HepG2 (cell line): ENCODE results near the gene STAG3. TPM values are rescaled to one million over a fixed set of nuclear protein-coding genes. Genes with fewer than 3 reads are reported as not detected.

ENCODE experiments used
- ATAC-seq: fragments of 200-7000 bp; cut with Tn5 transposase; 3 replicates; pipeline ENCODE4 v1.9.1; 2020; ENCODE audit warnings: mild to moderate bottlenecking, moderate library complexity
- BruUV-seq: library from RNA; stranded (reverse); fragments of 400-500 nt; replicated peaks from 2 replicates; lab custom pipeline; 2021; lab: Mats Ljungman, UMichigan
- CTCF ChIA-PET: fragments of 300-600 bp; formaldehyde crosslinking; extraction: SDS; loops from one replicate; lab custom pipeline; 2021; ENCODE audit warnings: low total read pairs, inconsistent platforms, low intra/inter-chr PET ratio; lab: Yijun Ruan, JAX
- POLR2A ChIA-PET: fragments of 350-600 bp; sonication (Branson Sonifier 250); formaldehyde crosslinking; loops from one replicate; lab custom pipeline; 2020; ENCODE audit warnings: antibody characterized with exemption, inconsistent platforms; lab: Yijun Ruan, JAX
- DNase-seq: peaks from one replicate; pipeline ENCODE4 v3.0.0-alpha.2; 2015; ENCODE audit warnings: low spot score
- FAIRE-seq: peaks from 3 replicates; lab custom pipeline; 2011; peaks lifted over from hg19 to GRCh38; lab: Jason Lieb, UNC
- H2AFZ ChIP-seq: one replicate; pipeline ENCODE4 v1.6.1; 2011; ENCODE audit warnings: low read length, inconsistent platforms
- H3K27ac ChIP-seq: fragments of 300-600 bp; 3 replicates; pipeline ENCODE4 v1.8.0; 2011; ENCODE audit warnings: mixed run types, mild to moderate bottlenecking, mixed read lengths, low read length, inconsistent platforms; ENCODE audit not compliant: insufficient read depth; ENCODE audit errors: extremely low read length
- H3K27me3 ChIP-seq, 2 experiments: fragments of 200-600 bp in 1 of 2; 2 replicates in 1 of 2; 3 replicates in 1 of 2; pipeline versions ENCODE4 v1.6.0 to v1.8.0; 2011; ENCODE audit warnings: low read length in 2 of 2, mild to moderate bottlenecking in 2 of 2, moderate library complexity in 2 of 2, inconsistent platforms in 1 of 2; ENCODE audit not compliant: insufficient read depth in 2 of 2, control insufficient read depth in 1 of 2
- H3K36me3 ChIP-seq, 2 experiments: fragments of 200-600 bp in 1 of 2; replicated peaks in 1 of 2; 2 replicates in 1 of 2; 3 replicates in 1 of 2; pipeline versions ENCODE4 v1.5.1 to v1.8.0; 2011; ENCODE audit warnings: low read length in 2 of 2, inconsistent platforms in 1 of 2; ENCODE audit not compliant: insufficient read depth in 2 of 2, control insufficient read depth in 1 of 2
- H3K4me1 ChIP-seq: 2 replicates; pipeline ENCODE4 v1.5.1; 2012; ENCODE audit warnings: low read length, inconsistent platforms; ENCODE audit not compliant: insufficient read depth
- H3K4me2 ChIP-seq: 2 replicates; pipeline ENCODE4 v1.6.0; 2011; ENCODE audit warnings: low read depth, low read length, inconsistent platforms
- H3K4me3 ChIP-seq, 3 experiments: fragments of 200-600 bp in 1 of 3; sonication (generic), shearing (Covaris generic) in 1 of 3; replicated peaks in 1 of 3; 2 replicates each; pipeline ENCODE4 v1.5.1; 2011 to 2016; ENCODE audit warnings: low read length in 3 of 3, inconsistent platforms in 2 of 3, low read depth in 2 of 3, mild to moderate bottlenecking in 2 of 3, control low read depth in 1 of 3, mixed read lengths in 1 of 3; ENCODE audit not compliant: insufficient read depth in 1 of 3
- H3K79me2 ChIP-seq: one replicate; pipeline ENCODE4 v1.6.1; 2011; ENCODE audit warnings: low read length, inconsistent platforms; ENCODE audit not compliant: insufficient read depth
- H3K9ac ChIP-seq: 2 replicates; pipeline ENCODE4 v1.6.0; 2011; ENCODE audit warnings: mild to moderate bottlenecking, low read depth, low read length, inconsistent platforms; ENCODE audit not compliant: insufficient read depth
- H3K9me3 ChIP-seq: 2 replicates; pipeline ENCODE4 v1.5.1; 2012; ENCODE audit warnings: mild to moderate bottlenecking, low read length
- H4K20me1 ChIP-seq: 2 replicates; pipeline ENCODE4 v1.6.0; 2011; ENCODE audit warnings: inconsistent platforms, mild to moderate bottlenecking, low read length, moderate library complexity; ENCODE audit not compliant: insufficient read depth
- ATF7 ChIP-seq, 2 experiments: fragments of 450-650 bp in 1 of 2; sonication (generic) in 1 of 2; formaldehyde crosslinking in 1 of 2; IDR thresholded peaks; 2 replicates each; pipeline versions ENCODE4 v1.4.0 to v1.6.1; 2016 to 2020; ENCODE audit warnings: antibody characterized with exemption in 1 of 2, mild to moderate bottlenecking in 1 of 2, missing genetic modification reagents in 1 of 2
- BCL6 ChIP-seq: IDR thresholded peaks from 2 replicates; pipeline ENCODE4 v1.6.1; 2016; ENCODE audit warnings: missing genetic modification reagents, missing compliant biosample characterization
- CEBPB ChIP-seq: IDR thresholded peaks from 2 replicates; pipeline ENCODE4 v1.6.1; 2011; ENCODE audit warnings: low read depth, low read length, improper control_type of control experiment, borderline replicate concordance
- CEBPG ChIP-seq: IDR thresholded peaks from 2 replicates; pipeline ENCODE4 v1.6.1; 2016
- ETV6 ChIP-seq: sonication (generic); formaldehyde crosslinking; conservative IDR thresholded peaks from 2 replicates; pipeline ENCODE4 v1.4.0; 2020; ENCODE audit warnings: missing genetic modification reagents
- LCORL ChIP-seq, 2 experiments: fragments of 450-650 bp in 1 of 2; sonication (generic) in 1 of 2; formaldehyde crosslinking in 1 of 2; IDR thresholded peaks; 2 replicates each; pipeline versions ENCODE4 v1.5.0 to v1.6.1; 2017 to 2020; ENCODE audit warnings: antibody characterized with exemption in 1 of 2, missing genetic modification reagents in 1 of 2
- MAF1 ChIP-seq: sonication (generic); formaldehyde crosslinking; IDR thresholded peaks from 2 replicates; pipeline ENCODE4 v1.5.0; 2020; ENCODE audit warnings: missing genetic modification reagents, borderline replicate concordance
- RBFOX2 ChIP-seq: fragments of 200-400 bp; formaldehyde crosslinking; IDR thresholded peaks from 2 replicates; pipeline ENCODE4 v1.6.1; 2017; ENCODE audit warnings: low read depth, mild to moderate bottlenecking, low read length
- SRF ChIP-seq: IDR thresholded peaks from 2 replicates; pipeline ENCODE4 v1.6.1; 2011; ENCODE audit warnings: mild to moderate bottlenecking, low read depth, low read length, moderate library complexity
- YEATS2 ChIP-seq: sonication (generic); formaldehyde crosslinking; IDR thresholded peaks from 2 replicates; pipeline ENCODE4 v1.4.0; 2020; ENCODE audit warnings: missing genetic modification reagents, borderline replicate concordance
- ZNF143 ChIP-seq: sonication (generic); formaldehyde crosslinking; IDR thresholded peaks from 2 replicates; pipeline ENCODE4 v1.4.0; 2020; ENCODE audit warnings: missing genetic modification reagents
- ZNF280B ChIP-seq: sonication (generic); formaldehyde crosslinking; IDR thresholded peaks from 2 replicates; pipeline ENCODE4 v1.5.0; 2020; ENCODE audit warnings: missing genetic modification reagents, mild to moderate bottlenecking, borderline replicate concordance
- ZNF282 ChIP-seq: fragments of 450-650 bp; IDR thresholded peaks from 2 replicates; pipeline ENCODE4 v1.6.1; 2018; ENCODE audit not compliant: partially characterized antibody
- ZNF460 ChIP-seq: sonication (generic); formaldehyde crosslinking; IDR thresholded peaks from 2 replicates; pipeline ENCODE4 v1.5.1; 2020; ENCODE audit warnings: missing genetic modification reagents, mild to moderate bottlenecking, borderline replicate concordance
- ZNF619 ChIP-seq: sonication (generic); formaldehyde crosslinking; IDR thresholded peaks from 2 replicates; pipeline ENCODE4 v1.4.0; 2020; ENCODE audit warnings: mild to moderate bottlenecking, missing genetic modification reagents
- WGBS: methylation state at CpG from one replicate; pipeline ENCODE4 v1.1.6; 2017; ENCODE audit warnings: low lambda C conversion rate; 5-methylcytosine and 5-hydroxymethylcytosine counted together
- in situ Hi-C: cut with HindIII; loops from 2 replicates; pipeline ENCODE4 v1.10.0; 2017; ENCODE audit warnings: low pct_unique_long_range_greater_than_20kb; ENCODE audit not compliant: extremely low pct_ligation_motif_present
- intact Hi-C: fragments of 100-400 bp; cut with micrococcal nuclease; formaldehyde crosslinking; loops from one replicate; pipeline ENCODE4 v1.10.0; 2022; ENCODE audit not compliant: unreplicated experiment
- polyA plus RNA-seq, 8 experiments: library from polyadenylated mRNA; depleted of rRNA in 3 of 8; stranded (reverse) in 7 of 8; unstranded in 1 of 8; fragments of >200 nt; fragmentation: Illumina TruSeq in 4 of 8; extraction: Trizol in 4 of 8; gene quantifications; 2 replicates each; pipeline versions ENCODE4 v1.2.1 to v1.2.3, GENCODE V29; 2011 to 2016; ENCODE audit warnings: low read depth in 4 of 8, missing spikeins in 1 of 8, mixed read lengths in 1 of 8; ENCODE audit not compliant: insufficient read depth in 1 of 8
- total RNA-seq, 5 experiments: library from RNA; depleted of rRNA; stranded (reverse); fragments of >200 nt; fragmentation: Illumina TruSeq; extraction: Trizol; gene quantifications; 2 replicates each; pipeline ENCODE4 v1.2.3, GENCODE V29; 2016; ENCODE audit warnings: low read depth in 1 of 5

STAG3 gene
- total and polyA plus RNA-seq, 2 of the 13 experiments (the other 11 are each of a cell fraction or from before 2014, with no cell fraction given): 0.09 to 0.33 TPM

GRCh38 chr7:100141555-100141949 is 36.2 kb upstream of the STAG3 start (continued):
- TF ChIP-seq ATF7 (IDR thresholded peaks at IDR 0.05) (no peak), ATF7 (CRISPR knock-in tag; IDR thresholded peaks at IDR 0.05) (no peak)

- 13% methylated on average over 3 of the region's 3 CpGs for WGBS
- H3K9me3 ChIP-seq: no peaks in the 10 kb centered on the region
- no peak overlapping the region for H3K9ac ChIP-seq
- no peaks in the 10 kb centered on the region for H3K79me2 ChIP-seq
- H3K4me3 ChIP-seq: no peak overlapping the region
- in situ Hi-C loops: no loop called here
- no TSS peak for BruUV-seq
- no peaks in the 10 kb centered on the region for H4K20me1 ChIP-seq
- POLR2A ChIA-PET: interaction anchor here (1.2 kb wide), 1 partner anchor 12 kb away, joined by 3 read pairs; no protein-coding TSS in a partner anchor
- CTCF ChIA-PET: no interaction called here
- TF ChIP-seq MAF1 (CRISPR knock-in tag) (no peak), CEBPG (CRISPR knock-in tag) (0 out of 2 replicates have a peak, but pooled peaks have one; percentile 18), ZNF143 (CRISPR knock-in tag) (no peak), ZNF282 (no peak), LCORL (IDR thresholded peaks at IDR 0.05) (no peak), LCORL (CRISPR knock-in tag; IDR thresholded peaks at IDR 0.05) (no peak), ETV6 (CRISPR knock-in tag) (no peak), ZNF460 (peak; percentile 72; the same call in 1 of the 2 replicates), YEATS2 (no peak), ZNF619 (CRISPR knock-in tag) (no peak), SRF (no peak), BCL6 (CRISPR knock-in tag) (no peak), CEBPB (0 out of 2 replicates have a peak, but pooled peaks have one; percentile 39), RBFOX2 (no peak), ZNF280B (CRISPR knock-in tag) (no peak)
- H3K4me1 ChIP-seq: peaks cover 13% of the 10 kb centered on the region
- no peaks in the 10 kb centered on the region for H3K27me3 ChIP-seq
- DNase-seq (no peak), FAIRE-seq (no peak), ATAC-seq (no peak)
- no peak overlapping the region for H3K4me2 ChIP-seq
- H3K27ac ChIP-seq: no peak overlapping the region
- H2AFZ ChIP-seq: no peak overlapping the region
- intact Hi-C loops: no loop called here
- H3K36me3 ChIP-seq: no peaks in the 10 kb centered on the region
These were observed 35.3 kb upstream of the STAG3 start for GRCh38 chr7:100142461-100142860.
